Esophagus squamous epithelium (tissue), 5 donors: ENCODE results near the gene MUC15. TPM values are rescaled to one million over a fixed set of nuclear protein-coding genes. Genes with fewer than 3 reads are reported as not detected.

ENCODE experiments used
- DNase-seq: peaks from one replicate; lab custom pipeline; 2025; lab: John Stamatoyannopoulos, UW
- H3K27ac ChIP-seq, 4 donors: fragments of 200-600 bp; sonication (generic); one replicate each; pipeline ENCODE4 v1.5.1; 2016 to 2019; ENCODE audit warnings: mild to moderate bottlenecking in 1 of 4
- H3K27me3 ChIP-seq, 4 donors: fragments of 200-600 bp; sonication (generic); 1 replicate in 3 of 4; 2 replicates in 1 of 4; pipeline versions ENCODE4 v1.5.1 to v1.6.0; 2017 to 2021; ENCODE audit warnings: antibody characterized with exemption in 1 of 4
- H3K36me3 ChIP-seq, 3 donors: fragments of 200-600 bp; sonication (generic); one replicate each; pipeline ENCODE4 v1.5.1; 2016 to 2019
- H3K4me1 ChIP-seq, 3 donors: fragments of 200-600 bp; sonication (generic); one replicate each; pipeline ENCODE4 v1.5.1; 2017 to 2019
- H3K4me3 ChIP-seq, 4 donors: fragments of 200-600 bp; sonication (generic); 1 replicate in 3 of 4; 2 replicates in 1 of 4; pipeline ENCODE4 v1.5.1; 2016 to 2019; ENCODE audit warnings: mild to moderate bottlenecking in 2 of 4, moderate library complexity in 1 of 4
- H3K9me3 ChIP-seq, 3 donors: fragments of 200-600 bp; sonication (generic); one replicate each; pipeline ENCODE4 v1.5.1; 2016 to 2019
- CTCF ChIP-seq, 6 experiments: fragments of 450-650 bp in 4 of 6; fragments of 200-600 bp in 2 of 6; sonication (generic) in 2 of 6; IDR thresholded peaks; one replicate each; pipeline ENCODE4 v1.5.1; 2016 to 2019; ENCODE audit warnings: antibody characterized with exemption in 6 of 6, mild to moderate bottlenecking in 4 of 6, moderate library complexity in 4 of 6
- POLR2A ChIP-seq, 4 donors: fragments of 450-650 bp; IDR thresholded peaks; one replicate each; pipeline ENCODE4 v1.6.1; 2017; ENCODE audit warnings: antibody characterized with exemption in 4 of 4, mild to moderate bottlenecking in 4 of 4, moderate library complexity in 3 of 4
- WGBS, 2 donors: methylation state at CpG; one replicate each; pipeline ENCODE4 v1.1.5; 2018; 5-methylcytosine and 5-hydroxymethylcytosine counted together
- intact Hi-C: fragments of 100-400 bp; cut with DNase I; formaldehyde crosslinking; loops from one replicate; pipeline ENCODE4 v1.15.0; 2022
- total RNA-seq, 4 donors: library from RNA; depleted of rRNA; stranded (reverse); fragments of >200 nt; gene quantifications; one replicate each; pipeline ENCODE4 v1.1.0, GENCODE V29; 2016
- donor health status: DM: yes; HTN: yes; CAD: no.

Gene MUC15, protein sequence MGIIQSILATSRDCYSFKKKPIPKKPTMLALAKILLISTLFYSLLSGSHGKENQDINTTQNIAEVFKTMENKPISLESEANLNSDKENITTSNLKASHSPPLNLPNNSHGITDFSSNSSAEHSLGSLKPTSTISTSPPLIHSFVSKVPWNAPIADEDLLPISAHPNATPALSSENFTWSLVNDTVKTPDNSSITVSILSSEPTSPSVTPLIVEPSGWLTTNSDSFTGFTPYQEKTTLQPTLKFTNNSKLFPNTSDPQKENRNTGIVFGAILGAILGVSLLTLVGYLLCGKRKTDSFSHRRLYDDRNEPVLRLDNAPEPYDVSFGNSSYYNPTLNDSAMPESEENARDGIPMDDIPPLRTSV
- total RNA-seq: 10 to 100 TPM; 14.7 to 30.6 (median 22.4) TPM

DNA sequence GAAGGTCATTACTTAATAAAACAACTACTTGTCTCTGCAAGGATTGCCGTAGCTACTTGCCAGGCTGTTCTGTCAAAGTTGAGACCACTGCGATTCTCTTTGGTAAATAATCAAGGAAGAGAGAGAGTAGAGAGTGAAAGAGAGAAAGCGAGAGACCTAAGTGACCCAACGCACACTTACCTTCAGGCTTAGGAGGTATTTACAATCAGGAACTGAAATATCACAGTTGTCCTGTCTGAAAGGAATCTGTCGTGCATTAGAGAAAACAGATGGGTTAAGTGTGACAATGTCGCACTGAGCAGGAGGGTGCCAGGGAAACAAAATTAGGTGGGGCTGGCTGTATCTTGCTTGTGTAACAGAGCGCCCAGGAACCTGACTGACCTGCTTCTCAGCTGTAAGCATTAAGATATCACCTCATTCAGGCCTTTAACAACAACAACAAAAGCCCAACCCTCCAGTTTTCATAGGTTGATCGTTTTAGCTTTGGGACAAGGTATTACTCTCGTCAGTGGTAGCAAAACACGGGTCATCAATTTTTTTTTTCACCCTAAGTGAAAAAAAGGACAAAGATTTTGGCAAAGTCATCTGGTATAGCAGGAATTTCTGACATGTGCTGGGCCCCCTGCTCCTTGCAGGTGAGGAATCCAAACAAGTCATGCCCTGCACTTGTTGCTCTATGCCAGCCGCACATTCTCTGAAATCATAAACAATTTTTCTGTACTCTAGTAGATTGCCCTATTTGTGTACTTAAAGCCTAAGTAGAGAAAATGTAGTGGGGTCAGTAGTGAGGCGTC, at the start of gene MUC15:
Gene MUC15 (minus strand): TSS at position 403 of the 794 bp plus-strand sequence. CDS start 5,169 bp downstream, outside the sequence.
- 23 to 53% methylated on average over 12 of the region's 12 CpGs for WGBS, 2 donors
- Histone ChIP-seq H3K4me1 (peaks cover 0 to 43% (median 0%) of the 10 kb centered on the region in 3 donors), H3K4me3 (peak within 1 kb of the TSS; percentile 13 to 37 (median 32)), H3K27ac (peak within 1 kb of the TSS; percentile 37 to 86 (median 78)), H3K9me3 (no peaks in the 10 kb centered on the region), H3K27me3 (no peaks in the 10 kb centered on the region), H3K36me3 (no peaks in the 10 kb centered on the region)
- no peak for DNase-seq
- TF ChIP-seq POLR2A (IDR thresholded peaks at IDR 0.05): no peak
- no peak for TF ChIP-seq CTCF (IDR thresholded peaks at IDR 0.05)
- intact Hi-C loops: no loop called here

DNA sequence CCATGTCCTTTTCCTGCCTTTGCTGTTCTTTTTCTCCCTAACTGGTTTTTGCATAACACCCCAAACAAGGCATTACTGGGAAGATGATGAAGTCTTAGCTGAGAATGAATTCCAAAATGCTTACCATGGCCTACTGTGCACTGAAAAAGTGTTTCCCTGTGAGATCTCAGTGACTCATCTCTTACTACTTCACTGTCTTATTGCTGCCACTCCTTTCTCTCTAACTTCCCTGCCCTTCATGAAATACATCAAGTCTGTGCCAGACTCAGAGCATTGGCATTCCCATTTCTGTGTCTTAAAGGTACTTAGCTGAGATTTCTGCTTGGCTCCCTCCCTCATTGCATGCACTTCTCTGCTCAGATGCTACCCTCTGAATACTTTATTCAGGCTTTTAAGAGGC, 49.1 kb upstream of the MUC15 start:
- Histone ChIP-seq H3K27me3 (no peaks in the 10 kb centered on the region), H3K4me1 (peaks cover 4 to 23% (median 6%) of the 10 kb centered on the region in 3 donors), H3K9me3 (no peaks in the 10 kb centered on the region), H3K36me3 (no peaks in the 10 kb centered on the region), H3K4me3 (no peak overlapping the region), H3K27ac (peak overlapping the region in 3 of 4 donors; percentile 50 to 68 (median 67))
- no peak for DNase-seq
- no peak for TF ChIP-seq POLR2A (IDR thresholded peaks at IDR 0.05)
- TF ChIP-seq CTCF (IDR thresholded peaks at IDR 0.05): no peak
- intact Hi-C loops: no loop called here

DNA sequence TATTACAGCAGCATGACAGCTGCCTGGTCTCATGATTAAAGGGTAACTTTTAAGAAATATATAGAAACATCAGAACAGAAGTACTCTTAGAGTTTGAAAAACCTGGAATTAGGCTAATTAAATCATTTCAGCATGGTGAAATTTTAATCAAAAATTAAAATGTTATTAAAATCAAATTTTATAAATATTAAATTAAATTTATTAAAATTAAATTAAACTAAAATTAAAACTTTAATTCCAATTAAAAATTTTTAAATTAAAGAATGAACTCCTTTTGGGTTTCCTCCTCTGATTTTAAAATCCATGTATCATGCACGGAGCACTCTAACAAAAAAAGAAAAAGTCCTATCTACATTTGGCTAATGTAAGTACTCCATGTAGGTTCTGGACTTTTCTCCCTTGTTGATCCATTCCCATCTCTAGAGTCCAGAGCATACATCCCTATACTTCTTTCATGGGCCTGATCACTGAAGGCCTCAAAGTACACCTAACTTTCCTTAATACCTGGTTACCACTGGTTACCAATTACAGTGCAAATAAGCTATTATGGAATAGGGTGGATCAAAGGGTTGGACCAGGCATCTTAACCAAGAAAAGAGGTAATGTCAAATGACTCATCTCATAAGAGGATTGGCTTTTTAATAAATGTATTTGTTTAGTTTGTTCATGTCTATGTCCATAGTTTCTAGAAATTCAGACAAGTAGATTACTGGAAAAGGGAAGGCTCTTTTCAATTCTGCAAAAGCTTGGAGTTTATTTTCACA, 48.4 kb upstream of the MUC15 start:
- Histone ChIP-seq H3K27ac (peak overlapping the region in 3 of 4 donors; percentile 50 to 68 (median 67)), H3K4me3 (no peak overlapping the region), H3K27me3 (no peaks in the 10 kb centered on the region), H3K36me3 (no peaks in the 10 kb centered on the region), H3K9me3 (no peaks in the 10 kb centered on the region), H3K4me1 (peaks cover 4 to 23% (median 6%) of the 10 kb centered on the region in 3 donors)
- no peak for DNase-seq
- intact Hi-C loops: no loop called here
- no peak for TF ChIP-seq POLR2A (IDR thresholded peaks at IDR 0.05)
- no peak for TF ChIP-seq CTCF (IDR thresholded peaks at IDR 0.05)
- WGBS, 2 donors: 79 to 88% methylated on average over 1 of the region's 1 CpG

DNA sequence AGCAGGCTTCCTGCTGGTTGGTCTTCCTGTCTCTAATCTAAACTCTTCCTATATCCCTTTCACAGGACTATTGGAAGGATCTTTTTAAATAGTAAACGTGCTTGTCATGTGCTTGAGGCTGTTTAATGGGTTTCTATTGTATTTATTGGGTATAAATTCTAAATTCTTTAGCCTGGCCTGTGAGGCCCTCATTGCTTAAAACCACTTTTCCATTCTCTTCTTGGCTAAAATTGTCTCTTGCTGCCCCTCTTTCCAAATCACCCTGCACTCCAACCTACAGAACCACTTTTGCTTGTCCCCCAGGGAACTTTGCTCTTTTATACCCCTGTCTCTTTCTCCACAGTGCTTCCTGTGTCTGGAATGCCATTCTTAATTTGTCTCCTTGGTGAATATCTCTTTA, 46.4 kb upstream of the MUC15 start:
- no peak for TF ChIP-seq CTCF (IDR thresholded peaks at IDR 0.05)
- no peak for TF ChIP-seq POLR2A (IDR thresholded peaks at IDR 0.05)
- Histone ChIP-seq H3K27ac (no peak overlapping the region), H3K4me3 (no peak overlapping the region), H3K36me3 (no peaks in the 10 kb centered on the region), H3K9me3 (peaks cover 0 to 6% (median 0%) of the 10 kb centered on the region in 3 donors), H3K4me1 (peaks cover 4 to 23% (median 6%) of the 10 kb centered on the region in 3 donors), H3K27me3 (no peaks in the 10 kb centered on the region)
- WGBS, 2 donors: 22 to 35% methylated on average over 1 of the region's 1 CpG
- intact Hi-C loops: no loop called here
- no peak for DNase-seq
